WTC11 (cell line): Measurements from ENCODE around the gene MARCKSL1. TPM values are rescaled to one million over a fixed set of nuclear protein-coding genes. Genes with fewer than 3 reads are reported as not detected.

Source experiments
- ATAC-seq: fragments of 200-7000 bp; cut with Tn5 transposase; 2 replicates; pipeline ENCODE4 v1.10.0; 2021; ENCODE audit warnings: mild to moderate bottlenecking, moderate library complexity
- CTCF ChIA-PET: fragments of 300-600 bp; sonication (Branson Sonifier 250); formaldehyde crosslinking; loops from one replicate; lab custom pipeline; 2021; ENCODE audit warnings: antibody characterized with exemption; lab: Charles Lee
- POLR2A ChIA-PET: fragments of 350-600 bp; sonication (Branson Sonifier 250); formaldehyde crosslinking; loops from one replicate; lab custom pipeline; 2021; ENCODE audit warnings: antibody characterized with exemption; lab: Charles Lee
- DNase-seq: peaks from one replicate; pipeline ENCODE4 v3.0.0; 2021; ENCODE audit warnings: low spot score
- H3K27ac Mint-ChIP-seq: 2 replicates; pipeline ENCODE4 v1.8.0; 2021; ENCODE audit warnings: mixed read lengths
- H3K27me3 Mint-ChIP-seq: 2 replicates; pipeline ENCODE4 v1.8.0; 2021; ENCODE audit warnings: low read depth, mild to moderate bottlenecking, moderate library complexity, mixed read lengths
- H3K36me3 Mint-ChIP-seq: 2 replicates; pipeline ENCODE4 v1.8.0; 2021; ENCODE audit warnings: mixed read lengths
- H3K4me1 Mint-ChIP-seq: 2 replicates; pipeline ENCODE4 v1.8.0; 2022; ENCODE audit warnings: mixed read lengths
- H3K4me3 Mint-ChIP-seq: 2 replicates; pipeline ENCODE4 v1.8.0; 2021; ENCODE audit warnings: mild to moderate bottlenecking, moderate library complexity, mixed read lengths
- H3K9me3 Mint-ChIP-seq: 2 replicates; pipeline ENCODE4 v1.8.0; 2021; ENCODE audit warnings: mixed read lengths
- AFF4 ChIP-seq: sonication (generic); formaldehyde crosslinking; IDR thresholded peaks from 2 replicates; pipeline ENCODE4 v1.8.1; 2023; ENCODE audit warnings: mild to moderate bottlenecking, missing genetic modification reagents, borderline replicate concordance
- ARID4B ChIP-seq: sonication (generic); formaldehyde crosslinking; IDR thresholded peaks from 2 replicates; pipeline ENCODE4 v1.8.0; 2023; ENCODE audit warnings: missing genetic modification reagents, mild to moderate bottlenecking, borderline replicate concordance
- ATF6 ChIP-seq: sonication (generic); formaldehyde crosslinking; IDR thresholded peaks from 2 replicates; pipeline ENCODE4 v1.8.1; 2023; ENCODE audit warnings: mild to moderate bottlenecking, missing genetic modification reagents
- CBFB ChIP-seq: sonication (generic); formaldehyde crosslinking; IDR thresholded peaks from 2 replicates; pipeline ENCODE4 v1.8.1; 2022; ENCODE audit warnings: mild to moderate bottlenecking, low read depth, missing genetic modification reagents
- E2F4 ChIP-seq: sonication (generic); formaldehyde crosslinking; IDR thresholded peaks from 2 replicates; pipeline ENCODE4 v1.8.1; 2022; ENCODE audit warnings: low read depth, mild to moderate bottlenecking, moderate library complexity, missing genetic modification reagents, borderline replicate concordance
- E2F5 ChIP-seq: sonication (generic); formaldehyde crosslinking; IDR thresholded peaks from 2 replicates; pipeline ENCODE4 v1.8.1; 2022; ENCODE audit warnings: mild to moderate bottlenecking, moderate library complexity, missing genetic modification reagents
- FOXK1 ChIP-seq: sonication (generic); formaldehyde crosslinking; IDR thresholded peaks from 2 replicates; pipeline ENCODE4 v1.8.0; 2022; ENCODE audit warnings: mild to moderate bottlenecking, moderate library complexity, missing genetic modification reagents
- JAZF1 ChIP-seq: fragments of 250-450 bp; sonication (Bioruptor Pico); IDR thresholded peaks from 2 replicates; pipeline ENCODE4 v1.9.0; 2021; ENCODE audit warnings: moderate library complexity, mild to moderate bottlenecking, inconsistent platforms
- NFYB ChIP-seq: sonication (generic); formaldehyde crosslinking; conservative IDR thresholded peaks from 2 replicates; pipeline ENCODE4 v1.8.0; 2022; ENCODE audit warnings: low read depth, missing genetic modification reagents
- NR1H2 ChIP-seq: sonication (generic); formaldehyde crosslinking; IDR thresholded peaks from 2 replicates; pipeline ENCODE4 v1.9.0; 2021; ENCODE audit warnings: mild to moderate bottlenecking, moderate library complexity, missing genetic modification reagents
- NR2C2 ChIP-seq: sonication (generic); formaldehyde crosslinking; IDR thresholded peaks from 2 replicates; pipeline ENCODE4 v1.8.0; 2022; ENCODE audit warnings: mild to moderate bottlenecking, missing genetic modification reagents
- NR3C1 ChIP-seq: sonication (generic); formaldehyde crosslinking; conservative IDR thresholded peaks from 2 replicates; pipeline ENCODE4 v1.8.1; 2023; ENCODE audit warnings: low read depth, mild to moderate bottlenecking, missing genetic modification reagents
- PREB ChIP-seq: sonication (generic); formaldehyde crosslinking; IDR thresholded peaks from 2 replicates; pipeline ENCODE4 v1.8.1; 2022; ENCODE audit warnings: mild to moderate bottlenecking, missing genetic modification reagents, moderate library complexity, borderline replicate concordance
- PRRX2 ChIP-seq: fragments of 250-450 bp; sonication (Bioruptor Pico); IDR thresholded peaks from 2 replicates; pipeline ENCODE4 v1.8.0; 2021; ENCODE audit warnings: mild to moderate bottlenecking
- RELA ChIP-seq: sonication (generic); formaldehyde crosslinking; IDR thresholded peaks from 2 replicates; pipeline ENCODE4 v1.8.1; 2022; ENCODE audit warnings: missing genetic modification reagents, mild to moderate bottlenecking, borderline replicate concordance
- RORB ChIP-seq: fragments of 250-450 bp; sonication (Bioruptor Pico); IDR thresholded peaks from 2 replicates; pipeline ENCODE4 v1.9.0; 2021; ENCODE audit warnings: mild to moderate bottlenecking
- SMAD3 ChIP-seq: sonication (generic); formaldehyde crosslinking; IDR thresholded peaks from 2 replicates; pipeline ENCODE4 v1.8.0; 2022; ENCODE audit warnings: missing genetic modification reagents, mild to moderate bottlenecking, borderline replicate concordance
- TEAD1 ChIP-seq: sonication (generic); formaldehyde crosslinking; IDR thresholded peaks from 2 replicates; pipeline ENCODE4 v1.8.0; 2022; ENCODE audit warnings: mild to moderate bottlenecking, missing genetic modification reagents
- ZNF263 ChIP-seq: sonication (generic); formaldehyde crosslinking; IDR thresholded peaks from 2 replicates; pipeline ENCODE4 v1.8.1; 2022; ENCODE audit warnings: low read depth, mild to moderate bottlenecking, moderate library complexity, missing genetic modification reagents
- ZNF671 ChIP-seq: fragments of 250-450 bp; sonication (Bioruptor Pico); IDR thresholded peaks from 2 replicates; pipeline ENCODE4 v1.8.0; 2021; ENCODE audit warnings: mild to moderate bottlenecking
- total RNA-seq: library from RNA; stranded (reverse); gene quantifications from 3 replicates; pipeline ENCODE4 v1.2.3, GENCODE V29; 2021

MARCKSL1 gene
- total RNA-seq, 1 experiment from 2014 or later: 450 TPM

- CTCF ChIA-PET: no interaction called here
- DNase-seq: no peak
- H3K4me1 Mint-ChIP-seq: peaks cover 18% of the 10 kb centered on the region
Measured at GRCh38 chr1:32349211-32349708, 13.2 kb upstream of the MARCKSL1 start.

GRCh38 chr1:32346532-32347157 lies 10.6 kb upstream of the MARCKSL1 start:
- ATAC-seq: no peak
- Mint-ChIP-seq H3K27me3 (peaks cover 51% of the 10 kb centered on the region), H3K4me1 (0 out of 2 replicates have a peak, but pooled peaks cover 4% of the 10 kb centered on the region), H3K4me3 (no peak overlapping the region), H3K9me3 (peaks cover 11% of the 10 kb centered on the region), H3K27ac (no peak overlapping the region), H3K36me3 (peaks cover 11% of the 10 kb centered on the region)
- no peak for DNase-seq
- ChIA-PET POLR2A (interaction anchor here (2.0 kb wide), 1 partner anchor 11 kb away, joined by 6 read pairs; the partner anchor contains the start of gene MARCKSL1), CTCF (interaction anchor here (1.0 to 2.0 kb wide), 3 partner anchors 10 to 131 kb away, joined by 3 to 9 read pairs (median 5); no protein-coding TSS in a partner anchor)
- TF ChIP-seq AFF4 (CRISPR knock-in tag) (no peak), SMAD3 (CRISPR knock-in tag) (no peak), E2F4 (no peak), ARID4B (CRISPR knock-in tag) (no peak), TEAD1 (CRISPR knock-in tag) (no peak), ZNF671 (CRISPR knock-in tag) (no peak), ATF6 (CRISPR knock-in tag) (no peak), NR3C1 (CRISPR knock-in tag) (no peak), ZNF263 (CRISPR knock-in tag) (no peak), CBFB (CRISPR knock-in tag) (no peak), PREB (CRISPR knock-in tag) (no peak), RELA (CRISPR knock-in tag) (no peak), NR2C2 (no peak), FOXK1 (CRISPR knock-in tag) (no peak), JAZF1 (CRISPR knock-in tag) (no peak), E2F5 (CRISPR knock-in tag) (no peak), PRRX2 (CRISPR knock-in tag) (no peak)

More at GRCh38 chr1:32349211-32349708, 13.2 kb upstream of the MARCKSL1 start:
- POLR2A ChIA-PET: no interaction called here
- H3K9me3 Mint-ChIP-seq: peaks cover 11% of the 10 kb centered on the region
- ATAC-seq: no peak
- H3K27ac Mint-ChIP-seq: no peak overlapping the region
- peaks cover 11% of the 10 kb centered on the region for H3K36me3 Mint-ChIP-seq
- H3K4me3 Mint-ChIP-seq: no peak overlapping the region
- TF ChIP-seq FOXK1 (CRISPR knock-in tag): no peak
- TF ChIP-seq NR1H2 (CRISPR knock-in tag): no peak
- TF ChIP-seq NFYB (CRISPR knock-in tag): no peak
- TF ChIP-seq RORB (CRISPR knock-in tag): no peak
- peaks cover 58% of the 10 kb centered on the region for H3K27me3 Mint-ChIP-seq
